SK-N-SH treated with all-trans-retinoic acid at 6 μM for 48 hours (cell line): ENCODE data around the gene UGT1A8.

Source experiments
- ISL1 ChIP-seq: fragments of 250-450 bp; sonication (Bioruptor Pico); IDR thresholded peaks from 2 replicates; pipeline ENCODE4 v2.1.2; 2022; ENCODE audit warnings: mild to moderate bottlenecking, moderate library complexity
- PATZ1 ChIP-seq: fragments of 250-450 bp; sonication (Bioruptor Pico); IDR thresholded peaks from 2 replicates; pipeline ENCODE4 v1.8.0; 2020; ENCODE audit warnings: mild to moderate bottlenecking, moderate library complexity, borderline replicate concordance
- RARB ChIP-seq: fragments of 250-450 bp; sonication (Bioruptor Pico); IDR thresholded peaks from 2 replicates; pipeline ENCODE4 v1.8.0; 2021; ENCODE audit warnings: mild to moderate bottlenecking, moderate library complexity
- ZC3H10 ChIP-seq: fragments of 250-450 bp; sonication (Bioruptor Pico); IDR thresholded peaks from 2 replicates; pipeline ENCODE4 v1.5.1; 2021; ENCODE audit warnings: mild to moderate bottlenecking, moderate library complexity
- ZFP3 ChIP-seq: fragments of 250-450 bp; sonication (Bioruptor Pico); IDR thresholded peaks from 2 replicates; pipeline ENCODE4 v1.5.0; 2020; ENCODE audit warnings: mild to moderate bottlenecking, moderate library complexity
- ZFP30 ChIP-seq: fragments of 450-650 bp; formaldehyde crosslinking; IDR thresholded peaks from 2 replicates; pipeline ENCODE4 v1.5.0; 2022; ENCODE audit warnings: mild to moderate bottlenecking, moderate library complexity

DNA sequence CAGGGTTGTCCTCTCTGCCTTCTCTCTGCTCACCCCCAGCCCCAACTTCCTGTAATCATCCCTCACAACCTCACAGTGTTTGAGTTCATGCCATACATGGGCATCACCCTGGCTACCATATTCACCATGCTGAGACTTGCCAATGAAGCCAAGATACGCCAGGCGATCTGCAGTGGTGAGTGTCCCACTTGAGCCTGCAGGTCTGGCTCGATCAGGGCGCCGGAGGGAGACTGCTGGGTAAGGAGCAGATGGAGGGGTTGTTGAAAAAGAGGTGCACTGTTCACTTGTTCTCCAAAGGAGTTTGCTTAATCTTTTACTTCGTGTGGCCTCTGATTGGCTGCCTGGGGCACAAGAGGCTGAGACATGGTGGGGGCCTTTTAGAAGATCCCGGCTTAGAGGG is 175.3 kb downstream of the UGT1A8 start:
- TF ChIP-seq PATZ1 (CRISPR knock-in tag): no peak
- TF ChIP-seq ZC3H10 (CRISPR knock-in tag): no peak
- TF ChIP-seq ZFP30: no peak
- no peak for TF ChIP-seq ZFP3
- no peak for TF ChIP-seq RARB (CRISPR knock-in tag)
- no peak for TF ChIP-seq ISL1 (CRISPR knock-in tag)
